DOHH2 (cell line): ENCODE results near the gene UCN3.

ENCODE experiments used
- H3F3A ChIP-seq: fragments of 200-600 bp; sonication (generic), shearing (Covaris generic); 2 replicates; pipeline ENCODE4 v1.6.0; 2016; ENCODE audit warnings: antibody characterized with exemption, mild to moderate bottlenecking; ENCODE audit not compliant: control insufficient read depth, insufficient read depth
- H3K27ac ChIP-seq: fragments of 200-600 bp; sonication (generic); 2 replicates; pipeline ENCODE4 v1.5.1; 2014; ENCODE audit warnings: low read depth, mild to moderate bottlenecking, low read length, moderate library complexity
- H3K27me3 ChIP-seq: fragments of 200-600 bp; sonication (generic); 2 replicates; pipeline ENCODE4 v1.6.1; 2014; ENCODE audit warnings: mild to moderate bottlenecking, low read length, mixed read lengths; ENCODE audit not compliant: control insufficient read depth
- H3K36me3 ChIP-seq: fragments of 200-600 bp; sonication (generic); 2 replicates; pipeline ENCODE4 v1.6.1; 2014; ENCODE audit warnings: mild to moderate bottlenecking, low read length, moderate library complexity, mixed read lengths; ENCODE audit not compliant: control insufficient read depth
- H3K4me1 ChIP-seq: fragments of 200-600 bp; sonication (generic); 2 replicates; pipeline ENCODE4 v1.6.1; 2014; ENCODE audit warnings: mild to moderate bottlenecking, low read length, mixed read lengths; ENCODE audit not compliant: control insufficient read depth
- H3K4me2 ChIP-seq: fragments of 200-600 bp; sonication (generic); 2 replicates; pipeline ENCODE4 v1.6.0; 2014; ENCODE audit warnings: mild to moderate bottlenecking, low read length, moderate library complexity
- H3K4me3 ChIP-seq: fragments of 200-600 bp; sonication (generic); 2 replicates; pipeline ENCODE4 v1.5.1; 2014; ENCODE audit warnings: mild to moderate bottlenecking, low read length, mixed read lengths
- H3K79me2 ChIP-seq: fragments of 200-600 bp; sonication (generic); 2 replicates; pipeline ENCODE4 v1.6.1; 2014; ENCODE audit warnings: mild to moderate bottlenecking, low read length, mixed read lengths; ENCODE audit not compliant: control insufficient read depth
- H3K9me2 ChIP-seq: fragments of 200-600 bp; sonication (generic); replicated peaks from 2 replicates; pipeline ENCODE4 v1.6.1; 2014; ENCODE audit warnings: mild to moderate bottlenecking, low read length, mixed read lengths; ENCODE audit not compliant: control insufficient read depth
- H3K9me3 ChIP-seq: fragments of 200-600 bp; sonication (generic); 2 replicates; pipeline ENCODE4 v1.6.1; 2014; ENCODE audit warnings: antibody characterized with exemption, low read length, mixed read lengths; ENCODE audit not compliant: control insufficient read depth, insufficient read depth
- H4K20me1 ChIP-seq: fragments of 200-600 bp; sonication (generic); 2 replicates; pipeline ENCODE4 v1.6.0; 2014; ENCODE audit warnings: low read depth, mild to moderate bottlenecking, antibody characterized with exemption, low read length, moderate library complexity; ENCODE audit not compliant: control insufficient read depth, insufficient read depth
- CTCF ChIP-seq: fragments of 200-600 bp; sonication (generic); IDR thresholded peaks from one replicate; pipeline ENCODE4 v1.5.1; 2014; ENCODE audit warnings: antibody characterized with exemption, mild to moderate bottlenecking, low read depth, low read length; ENCODE audit not compliant: poor library complexity, severe bottlenecking
- EZH2phosphoT487 ChIP-seq: fragments of 200-600 bp; sonication (generic); IDR thresholded peaks from 2 replicates; pipeline ENCODE4 v1.6.1; 2017; ENCODE audit warnings: borderline replicate concordance, mild to moderate bottlenecking, antibody characterized with exemption, low read length, moderate library complexity, mixed read lengths

UCN3 gene

GRCh38 chr10:5346881-5347280 is 17.9 kb upstream of the UCN3 start:
- Histone ChIP-seq H4K20me1 (no peaks in the 10 kb centered on the region), H3K79me2 (no peaks in the 10 kb centered on the region), H3K27ac (no peak overlapping the region), H3K4me1 (no peaks in the 10 kb centered on the region), H3K9me3 (no peaks in the 10 kb centered on the region), H3K36me3 (no peaks in the 10 kb centered on the region), H3K27me3 (no peaks in the 10 kb centered on the region), H3K4me3 (no peak overlapping the region), H3F3A (no peaks in the 10 kb centered on the region), H3K4me2 (no peak overlapping the region), H3K9me2 (no peaks in the 10 kb centered on the region)
- TF ChIP-seq CTCF (no peak), EZH2phosphoT487 (no peak)

- no peak for TF ChIP-seq CTCF
- Histone ChIP-seq H4K20me1 (no peaks in the 10 kb centered on the region), H3K4me1 (no peaks in the 10 kb centered on the region), H3K36me3 (no peaks in the 10 kb centered on the region), H3K27me3 (no peaks in the 10 kb centered on the region), H3K27ac (no peak overlapping the region), H3K4me2 (no peak overlapping the region), H3K79me2 (no peaks in the 10 kb centered on the region), H3K4me3 (no peak overlapping the region), H3K9me2 (no peaks in the 10 kb centered on the region), H3F3A (no peaks in the 10 kb centered on the region), H3K9me3 (no peaks in the 10 kb centered on the region)
Observed at GRCh38 chr10:5349362-5349761, 15.4 kb upstream of the UCN3 start.

- Histone ChIP-seq H3F3A (no peaks in the 10 kb centered on the region), H3K4me3 (no peak overlapping the region), H3K36me3 (no peaks in the 10 kb centered on the region), H3K27me3 (no peaks in the 10 kb centered on the region), H3K27ac (no peak overlapping the region), H4K20me1 (no peaks in the 10 kb centered on the region), H3K79me2 (no peaks in the 10 kb centered on the region), H3K4me1 (no peaks in the 10 kb centered on the region), H3K4me2 (no peak overlapping the region), H3K9me3 (no peaks in the 10 kb centered on the region), H3K9me2 (no peaks in the 10 kb centered on the region)
- no peak for TF ChIP-seq EZH2phosphoT487
- no peak for TF ChIP-seq CTCF
Observed at GRCh38 chr10:5354068-5354467, 10.7 kb upstream of the UCN3 start.
